Renal pelvis (tissue), 4 donors: Measurements from ENCODE around the gene STK32A. TPM values are rescaled to one million over a fixed set of nuclear protein-coding genes. Genes with fewer than 3 reads are reported as not detected.

ENCODE experiments used
- DNase-seq: peaks from one replicate; pipeline ENCODE4 v3.0.0-alpha.2; 2013
- polyA plus RNA-seq, 3 donors: library from polyadenylated mRNA; unstranded; fragments of 120-200 nt; gene quantifications; one replicate each; pipeline ENCODE4 v1.2.1, GENCODE V29; 2013; ENCODE audit not compliant: insufficient read length in 3 of 3

STK32A gene
- polyA plus RNA-seq, 3 donors: 10.7 to 19.5 (median 19.1) TPM

DNA sequence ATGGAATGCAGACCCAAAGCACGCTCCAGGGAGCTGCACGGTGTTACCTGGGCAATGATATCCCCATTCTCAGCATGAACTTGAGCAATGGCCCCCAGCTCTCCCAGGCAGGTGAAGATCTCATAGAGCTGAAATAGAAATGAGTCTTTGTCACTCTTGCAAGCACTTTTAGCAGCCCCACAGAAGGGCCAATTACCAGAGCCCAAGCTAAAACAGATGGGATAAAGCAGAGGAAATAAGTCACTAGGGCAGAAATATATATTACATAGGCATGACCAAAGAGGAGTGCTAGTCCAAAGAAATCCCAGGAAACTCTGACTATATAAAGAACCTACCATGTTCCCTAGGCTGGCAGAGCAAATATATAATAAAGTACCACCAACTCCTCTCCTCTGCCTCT lies 177.7 kb downstream of the STK32A start:
- no peak for DNase-seq

DNA sequence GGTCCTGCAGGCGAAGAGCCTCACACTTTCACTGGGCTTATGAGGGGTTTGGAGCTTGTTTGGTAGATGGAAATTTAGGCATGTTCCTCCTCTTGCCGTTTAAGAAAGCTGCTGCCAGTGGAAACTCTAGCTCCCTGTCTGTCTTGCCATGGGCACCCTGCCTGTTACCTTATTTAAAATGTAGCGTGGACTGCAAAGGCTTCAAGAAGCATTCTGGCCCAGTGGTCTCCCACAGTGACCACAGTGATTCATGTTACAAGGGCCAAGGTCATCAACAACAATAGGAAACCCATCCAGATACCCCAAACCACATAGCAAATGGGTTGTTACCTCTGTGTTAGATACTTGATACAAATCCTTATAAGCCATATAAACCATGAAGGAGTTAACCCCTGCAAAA lies 178.4 kb downstream of the STK32A start:
- DNase-seq: no peak

DNA sequence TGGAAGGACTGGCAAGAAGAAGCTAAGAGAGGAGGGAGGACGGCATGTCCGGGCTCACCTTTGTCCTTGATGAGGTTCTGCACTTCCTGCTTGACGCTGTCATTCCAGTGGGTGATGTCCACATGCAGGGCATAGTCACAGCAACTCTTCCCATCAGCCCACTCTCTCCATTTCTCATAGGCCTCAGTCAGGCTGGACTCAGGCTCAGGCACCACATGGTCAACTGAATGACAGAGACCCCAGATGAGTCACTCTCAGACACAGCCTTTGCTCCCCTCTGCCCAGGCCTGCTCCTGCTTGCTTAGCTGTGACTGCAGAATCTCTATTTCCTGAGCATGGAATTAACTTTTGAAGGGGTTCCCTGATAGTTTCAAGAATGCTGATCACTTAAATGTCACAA lies 180.8 kb downstream of the STK32A start:
- no peak for DNase-seq

DNA sequence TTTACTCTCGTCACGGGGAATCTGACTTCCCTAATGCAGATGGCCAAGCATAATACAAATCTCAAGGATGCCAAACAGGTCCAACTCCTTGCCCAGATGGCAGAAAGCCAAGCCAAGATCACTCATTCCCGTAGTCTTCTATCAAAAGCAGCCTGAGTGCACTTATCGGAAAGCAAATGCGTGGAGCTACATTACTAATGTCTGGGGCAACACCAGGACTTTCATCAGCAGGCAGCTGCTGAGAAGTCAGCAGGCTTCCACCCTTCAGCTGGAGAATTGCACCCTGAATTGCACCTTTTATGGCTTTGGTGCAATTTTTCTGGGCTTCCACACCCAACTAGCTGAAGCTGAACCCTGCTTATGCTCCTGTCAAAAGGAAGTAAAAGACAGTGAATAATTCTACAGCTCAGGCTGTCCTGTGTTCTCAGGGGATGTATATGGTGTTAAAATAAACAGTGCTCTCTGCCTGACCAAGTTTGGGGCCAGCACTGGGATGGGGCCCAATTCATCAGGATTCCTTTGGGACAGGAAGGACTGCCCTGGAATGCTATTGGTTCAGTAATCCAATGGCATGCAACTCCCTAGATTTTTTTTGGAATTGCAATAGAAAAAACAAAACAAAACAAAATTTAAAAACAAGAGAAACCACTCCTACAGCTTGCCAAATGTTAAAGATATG lies 182.4 kb downstream of the STK32A start:
- no peak for DNase-seq

DNA sequence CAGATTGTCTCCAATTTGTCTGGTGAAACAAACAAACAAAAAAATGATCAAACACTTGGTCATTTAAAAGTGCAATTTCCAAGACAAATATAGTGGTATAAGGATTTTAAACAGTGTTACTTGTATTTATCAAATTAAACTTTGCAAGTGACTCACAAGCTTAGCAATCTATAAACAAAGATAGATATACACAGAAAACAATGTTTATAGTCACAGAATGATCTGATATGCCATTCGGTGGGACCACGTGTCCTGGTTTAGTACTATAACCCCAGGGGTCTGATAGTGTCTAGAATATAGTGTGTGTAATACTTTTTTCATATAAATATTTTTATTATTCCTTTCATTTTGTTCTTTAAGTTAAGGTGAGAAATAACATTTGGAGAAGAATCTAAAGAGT lies 183.8 kb downstream of the STK32A start:
- no peak for DNase-seq

DNA sequence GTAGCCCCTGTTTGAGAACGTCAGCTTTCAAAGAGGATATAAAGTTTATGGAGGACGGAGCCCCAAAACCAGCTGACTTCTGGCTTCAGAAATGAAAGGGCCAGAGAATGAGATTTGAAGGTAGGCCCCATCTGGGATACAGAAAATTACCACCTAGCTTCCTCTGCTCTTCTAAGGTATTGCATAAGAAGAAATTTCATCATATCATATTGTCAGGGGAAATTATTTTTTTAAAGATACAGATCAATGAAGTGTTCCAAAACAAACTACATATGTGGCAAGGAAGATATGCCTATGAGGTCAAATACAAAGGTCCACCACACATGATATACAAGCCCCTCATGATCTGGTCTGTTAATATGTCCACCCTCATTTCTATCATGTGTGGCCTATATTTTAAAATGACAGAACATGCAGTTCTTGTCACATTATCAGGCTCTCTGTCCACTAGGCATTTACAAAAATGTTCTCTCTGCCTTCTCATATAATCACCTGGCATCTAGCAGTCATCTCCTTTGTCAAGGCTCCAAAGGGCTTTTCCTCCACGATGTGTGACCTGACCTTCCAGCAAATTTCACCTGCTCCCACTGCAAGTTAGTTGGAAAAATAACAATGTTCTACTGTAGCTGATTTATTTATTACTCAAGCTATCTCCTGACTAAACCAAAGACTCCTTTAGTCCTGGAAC lies 192.0 kb downstream of the STK32A start:
- no peak for DNase-seq

DNA sequence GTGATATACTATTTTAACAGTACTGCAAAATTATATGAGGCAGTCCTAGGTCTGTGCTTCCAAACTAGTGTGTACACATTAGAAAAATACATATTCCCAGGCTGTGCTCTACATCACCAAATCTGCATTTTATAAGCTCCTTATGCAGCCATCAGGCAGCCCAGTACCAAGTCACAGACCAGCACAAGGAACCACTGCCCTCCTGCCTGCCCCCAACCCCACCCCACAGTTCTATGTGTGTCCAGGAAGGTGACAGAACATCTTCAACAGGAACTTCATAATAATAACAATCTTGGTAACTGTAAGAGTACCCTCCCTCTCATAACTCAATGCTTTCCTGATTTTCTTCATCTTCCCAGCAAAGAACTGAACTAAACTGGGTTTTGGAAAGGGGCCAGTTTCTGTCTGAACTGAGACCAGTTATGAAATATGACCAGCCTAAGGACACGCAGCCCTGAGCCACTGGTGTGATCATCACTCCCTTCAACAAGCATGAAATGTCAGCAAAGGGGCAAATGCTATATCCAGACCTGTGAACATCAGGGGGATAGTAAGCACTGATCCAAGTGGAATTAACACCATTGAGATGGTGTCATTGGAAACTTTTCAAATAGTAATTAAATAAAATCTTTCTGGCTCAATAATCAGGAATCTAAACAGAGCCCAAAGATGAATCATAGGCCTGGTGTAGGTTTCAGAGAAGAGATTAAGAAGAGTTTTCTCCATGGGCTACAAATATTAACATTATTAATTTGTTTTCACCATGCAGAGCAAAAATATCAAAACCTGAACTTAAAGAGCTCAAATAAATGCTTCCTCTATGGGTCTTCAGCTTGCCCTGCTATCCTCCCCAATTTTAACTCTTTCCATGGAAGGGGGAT lies 192.9 kb downstream of the STK32A start:
- no peak for DNase-seq

DNA sequence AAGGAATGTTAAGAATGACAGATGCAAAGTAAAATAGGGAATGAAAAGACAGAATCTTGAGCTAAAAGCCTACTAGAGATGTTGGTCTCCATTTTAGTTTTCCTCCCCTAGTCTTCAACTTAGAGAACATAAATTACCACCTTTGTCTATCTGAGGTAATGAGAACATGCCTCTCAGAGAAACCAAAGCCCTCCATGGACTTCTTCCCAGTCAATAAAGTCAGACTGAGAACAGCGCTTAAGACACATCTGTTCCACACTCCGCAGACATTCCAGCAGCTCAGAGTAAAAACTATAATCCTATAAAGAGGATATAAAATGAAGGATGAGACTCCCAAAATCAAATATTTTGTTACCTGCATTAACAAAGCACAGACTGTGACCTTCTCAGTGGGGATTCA lies 195.8 kb downstream of the STK32A start:
- DNase-seq: no peak

DNA sequence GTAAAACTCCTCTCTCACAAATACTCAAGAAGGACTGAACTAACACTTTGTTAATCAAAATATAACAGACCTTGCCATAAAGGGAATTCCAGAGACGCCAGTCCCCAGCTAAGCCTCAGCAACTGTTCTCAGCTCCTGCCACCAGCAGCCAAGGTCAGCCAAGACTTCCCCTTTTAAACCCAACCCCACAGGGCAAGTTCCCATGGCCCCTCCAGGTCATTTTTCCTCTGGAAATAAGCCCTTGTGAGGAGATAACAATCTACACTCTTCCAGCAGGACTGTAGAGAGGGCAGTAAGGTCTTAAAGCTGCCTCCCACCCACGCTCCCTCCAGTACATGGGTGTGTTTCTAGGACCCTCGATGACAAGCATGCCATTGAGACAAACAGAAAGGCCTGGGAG lies 196.8 kb downstream of the STK32A start:
- no peak for DNase-seq

DNA sequence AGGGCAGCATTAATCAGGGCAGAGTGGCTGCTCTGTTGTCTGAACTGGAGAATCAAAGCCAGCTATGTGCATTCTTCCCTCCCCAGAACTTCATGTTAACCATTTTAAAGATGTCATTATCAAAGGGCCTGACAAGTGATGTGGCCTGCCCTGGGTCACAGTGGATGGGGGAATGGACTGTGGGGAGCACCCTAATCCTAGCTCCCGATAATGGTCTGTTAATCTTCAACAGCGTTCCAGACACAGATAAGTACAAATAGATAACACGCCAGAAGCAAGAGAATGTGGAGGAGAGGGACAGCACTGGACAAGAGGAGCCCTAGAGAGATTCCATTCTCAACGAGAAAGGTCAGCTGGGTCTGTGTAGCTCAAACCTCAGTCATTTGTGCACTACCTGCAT lies 197.5 kb downstream of the STK32A start:
- DNase-seq: no peak

DNA sequence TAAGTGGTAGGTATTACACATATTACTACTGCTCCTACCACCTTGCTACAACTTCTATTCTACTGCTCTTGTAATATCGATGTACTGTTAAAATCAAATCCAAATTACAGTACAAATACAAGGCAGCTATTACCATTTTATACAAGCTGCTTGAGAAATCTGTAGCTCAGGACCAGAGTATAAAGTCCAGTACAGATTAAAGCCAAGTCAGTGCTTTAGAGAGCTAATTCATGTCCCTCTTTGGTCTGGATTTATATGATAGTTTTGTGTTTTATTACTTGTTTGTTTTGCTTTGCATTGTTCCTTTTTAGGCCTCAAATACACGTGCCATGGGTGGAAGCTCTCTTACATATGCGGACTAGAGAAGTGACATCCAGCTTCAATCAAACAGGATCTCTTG lies 199.2 kb downstream of the STK32A start:
- no peak for DNase-seq

DNA sequence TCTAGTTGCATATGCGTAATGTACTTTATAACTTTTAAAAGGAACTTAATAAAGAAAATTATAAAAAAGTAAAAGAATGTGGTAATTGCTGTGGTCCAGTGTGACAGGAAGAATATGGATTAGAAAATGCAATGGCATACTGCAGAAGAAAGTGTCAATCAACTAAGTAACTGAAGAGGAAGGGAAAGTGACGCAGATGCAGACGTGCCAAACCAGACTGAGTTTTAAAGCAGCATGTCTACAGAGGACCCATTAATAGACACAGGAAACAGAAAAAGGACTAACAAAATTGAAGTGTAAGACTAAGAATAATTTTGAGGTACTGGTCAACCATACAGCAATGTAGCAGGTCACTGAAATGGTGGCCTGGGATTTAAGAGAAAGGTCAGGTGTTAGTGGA lies 201.8 kb downstream of the STK32A start:
- no peak for DNase-seq

DNA sequence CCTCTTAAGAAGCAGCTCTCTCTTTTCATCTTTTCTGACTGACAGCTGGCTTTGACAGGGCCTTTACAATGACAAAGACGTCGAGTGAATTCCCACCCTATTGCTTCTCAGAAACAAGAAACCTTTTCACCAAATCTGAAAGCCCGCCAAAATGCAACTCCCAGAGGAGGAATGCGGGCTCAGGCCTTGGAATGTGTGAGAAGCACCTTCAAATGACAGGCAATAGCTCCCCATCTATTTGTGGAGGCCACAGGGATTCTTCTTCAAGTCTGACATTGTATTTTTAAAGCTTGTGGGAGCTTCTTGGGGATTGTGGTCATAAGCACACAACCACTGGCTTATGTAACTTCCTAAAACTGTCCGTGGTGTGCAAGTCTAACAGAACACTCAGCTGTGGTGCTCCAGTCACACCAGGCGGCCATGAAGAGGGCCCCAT lies 202.4 kb downstream of the STK32A start:
- DNase-seq: no peak
